Measurements from ENCODE around the gene SSMEM1.
"Not testable (repeated sequence)": the region's sequence is repeated elsewhere in the genome, so short reads cannot be mapped to it uniquely, and the experiment has no call there.

SSMEM1 gene

DNA sequence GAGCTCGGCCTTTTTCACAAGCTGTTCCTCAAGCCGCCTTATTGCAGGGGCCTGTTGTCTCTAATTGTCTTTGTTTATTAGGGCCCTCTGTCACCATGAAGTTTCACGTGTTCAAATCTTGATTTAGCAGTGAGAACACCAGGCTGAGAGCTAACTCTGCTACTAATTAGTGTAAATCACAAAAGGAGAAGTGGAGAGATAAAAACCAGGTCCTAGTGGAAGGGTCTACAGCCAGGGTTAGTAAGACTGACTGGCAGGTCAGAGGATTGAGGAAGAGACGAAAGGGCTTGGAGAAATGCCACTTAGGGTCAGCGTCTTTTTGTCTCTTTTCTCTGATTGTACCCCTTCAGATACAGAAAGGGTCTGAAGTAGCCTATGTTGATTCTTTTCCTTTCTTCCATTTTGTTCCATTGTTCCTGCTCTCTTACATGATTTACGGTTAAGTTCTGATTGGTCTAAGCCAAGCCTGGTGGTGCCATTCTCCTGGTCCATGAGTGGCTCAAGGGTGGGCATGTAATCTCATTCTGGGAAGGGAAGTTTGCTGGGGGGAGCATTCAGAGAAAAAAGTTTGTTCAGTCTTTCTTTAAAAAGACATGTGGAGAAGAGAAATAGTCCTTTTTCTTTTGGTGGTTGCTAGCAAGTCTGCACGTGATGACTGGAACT, 21.3 kb downstream of the SSMEM1 start:
- Histone ChIP-seq H3K27me3 (ENCODE audit: low read length) (no peaks in the 10 kb centered on the region), H2AFZ (ENCODE audit: low read depth, low read length, severe bottlenecking) (peak overlapping the region; percentile 75), H3K36me3 (ENCODE audit: low read length) (no peaks in the 10 kb centered on the region), H4K20me1 (ENCODE audit: low read depth, low read length) (no peaks in the 10 kb centered on the region), H3K27ac (ENCODE audit: low read depth, low read length) (peak overlapping the region; percentile 95), H3F3A (ENCODE audit: insufficient read depth) (peaks cover 18% of the 10 kb centered on the region), H3K9ac (ENCODE audit: low read length) (peak overlapping the region; percentile 46), H3K4me2 (ENCODE audit: low read depth, low read length, poor library complexity, severe bottlenecking) (peak overlapping the region; percentile 82), H3K9me3 (ENCODE audit: insufficient read depth, low read length) (no peaks in the 10 kb centered on the region), H3K4me3 (ENCODE audit: insufficient read depth, low read length, poor library complexity, severe bottlenecking) (peak overlapping the region; percentile 14), H3K79me2 (ENCODE audit: insufficient read depth, low read length) (no peaks in the 10 kb centered on the region), H3K9me2 (replicated peaks; ENCODE audit: insufficient read depth, low read length) (no peaks in the 10 kb centered on the region)
- TF ChIP-seq, protein P1, sequence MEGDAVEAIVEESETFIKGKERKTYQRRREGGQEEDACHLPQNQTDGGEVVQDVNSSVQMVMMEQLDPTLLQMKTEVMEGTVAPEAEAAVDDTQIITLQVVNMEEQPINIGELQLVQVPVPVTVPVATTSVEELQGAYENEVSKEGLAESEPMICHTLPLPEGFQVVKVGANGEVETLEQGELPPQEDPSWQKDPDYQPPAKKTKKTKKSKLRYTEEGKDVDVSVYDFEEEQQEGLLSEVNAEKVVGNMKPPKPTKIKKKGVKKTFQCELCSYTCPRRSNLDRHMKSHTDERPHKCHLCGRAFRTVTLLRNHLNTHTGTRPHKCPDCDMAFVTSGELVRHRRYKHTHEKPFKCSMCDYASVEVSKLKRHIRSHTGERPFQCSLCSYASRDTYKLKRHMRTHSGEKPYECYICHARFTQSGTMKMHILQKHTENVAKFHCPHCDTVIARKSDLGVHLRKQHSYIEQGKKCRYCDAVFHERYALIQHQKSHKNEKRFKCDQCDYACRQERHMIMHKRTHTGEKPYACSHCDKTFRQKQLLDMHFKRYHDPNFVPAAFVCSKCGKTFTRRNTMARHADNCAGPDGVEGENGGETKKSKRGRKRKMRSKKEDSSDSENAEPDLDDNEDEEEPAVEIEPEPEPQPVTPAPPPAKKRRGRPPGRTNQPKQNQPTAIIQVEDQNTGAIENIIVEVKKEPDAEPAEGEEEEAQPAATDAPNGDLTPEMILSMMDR (IDR thresholded peaks at IDR 0.05; ENCODE audit: insufficient read depth, low read length, poor library complexity, severe bottlenecking) = no peak
- TF ChIP-seq EZH2phosphoT487 (conservative IDR thresholded peaks at IDR 0.05; ENCODE audit: low read length) = no peak

DNA sequence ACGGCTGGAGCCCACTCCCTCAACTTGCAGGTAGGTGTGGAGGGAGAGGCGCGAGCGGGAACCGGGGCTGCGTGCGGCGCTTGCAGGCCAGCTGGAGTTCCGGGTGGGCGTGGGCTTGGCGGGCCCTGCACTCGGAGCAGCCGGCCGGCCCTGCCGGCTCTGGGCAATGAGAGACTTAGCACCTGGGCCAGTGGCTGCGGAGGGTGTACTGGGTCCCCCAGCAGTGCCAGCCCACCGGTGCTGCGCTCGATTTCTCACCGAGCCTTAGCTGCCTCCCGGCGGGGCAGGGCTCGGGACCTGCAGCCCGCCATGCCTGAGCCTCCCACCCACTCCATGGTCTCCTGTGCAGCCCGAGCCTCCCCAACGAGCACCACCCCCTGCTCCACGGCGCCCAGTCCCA, 22.3 kb downstream of the SSMEM1 start:
- H3K27me3 ChIP-seq (ENCODE audit: low read length); H3K9me2 ChIP-seq (replicated peaks; ENCODE audit: insufficient read depth, low read length); H3K4me3 ChIP-seq (ENCODE audit: insufficient read depth, low read length, poor library complexity, severe bottlenecking); H3K4me2 ChIP-seq (ENCODE audit: low read depth, low read length, poor library complexity, severe bottlenecking); H2AFZ ChIP-seq (ENCODE audit: low read depth, low read length, severe bottlenecking); H4K20me1 ChIP-seq (ENCODE audit: low read depth, low read length); H3K36me3 ChIP-seq (ENCODE audit: low read length); H3K9me3 ChIP-seq (ENCODE audit: insufficient read depth, low read length); H3K79me2 ChIP-seq (ENCODE audit: insufficient read depth, low read length); H3K9ac ChIP-seq (ENCODE audit: low read length): not testable (repeated sequence)
- peak overlapping the region; percentile 95 for H3K27ac ChIP-seq (ENCODE audit: low read depth, low read length)
- peaks cover 18% of the 10 kb centered on the region for H3F3A ChIP-seq (ENCODE audit: insufficient read depth)

DNA sequence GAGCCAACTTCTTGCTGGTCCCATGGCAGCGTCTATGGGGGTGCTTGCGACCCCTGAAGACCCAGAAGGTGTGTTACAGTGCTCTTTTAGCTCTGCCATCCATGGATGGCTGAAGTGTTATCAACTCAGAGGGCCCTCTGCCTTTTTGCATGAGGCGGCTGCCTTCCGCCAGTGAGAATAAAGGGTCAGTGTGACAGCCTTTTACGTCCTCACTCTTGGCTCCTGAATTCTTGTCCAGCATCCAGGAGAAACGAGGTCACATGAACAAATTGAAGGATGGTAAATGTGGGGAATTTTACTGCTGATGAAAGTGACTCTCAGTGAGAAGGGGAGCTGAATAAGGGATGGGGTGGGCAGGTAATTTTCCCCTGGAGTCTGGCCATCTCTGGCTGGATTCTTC, 24.1 kb downstream of the SSMEM1 start:
- H3K9me3 ChIP-seq (ENCODE audit: insufficient read depth, low read length) = no peaks in the 10 kb centered on the region
- no peaks in the 10 kb centered on the region for H4K20me1 ChIP-seq (ENCODE audit: low read depth, low read length)
- H3F3A ChIP-seq (ENCODE audit: insufficient read depth) = peaks cover 18% of the 10 kb centered on the region
- H3K27me3 ChIP-seq (ENCODE audit: low read length) = no peaks in the 10 kb centered on the region
- H3K36me3 ChIP-seq (ENCODE audit: low read length) = no peaks in the 10 kb centered on the region
- H3K9ac ChIP-seq (ENCODE audit: low read length) = no peak overlapping the region
- peak overlapping the region; percentile 6 for H2AFZ ChIP-seq (ENCODE audit: low read depth, low read length, severe bottlenecking)
- H3K27ac ChIP-seq (ENCODE audit: low read depth, low read length) = no peak overlapping the region
- TF ChIP-seq EZH2phosphoT487 (conservative IDR thresholded peaks at IDR 0.05; ENCODE audit: low read length) = no peak
- TF ChIP-seq, protein P1 (IDR thresholded peaks at IDR 0.05; ENCODE audit: insufficient read depth, low read length, poor library complexity, severe bottlenecking) = no peak
- H3K4me2 ChIP-seq (ENCODE audit: low read depth, low read length, poor library complexity, severe bottlenecking) = no peak overlapping the region
- no peaks in the 10 kb centered on the region for H3K9me2 ChIP-seq (replicated peaks; ENCODE audit: insufficient read depth, low read length)
- no peaks in the 10 kb centered on the region for H3K79me2 ChIP-seq (ENCODE audit: insufficient read depth, low read length)
- H3K4me3 ChIP-seq (ENCODE audit: insufficient read depth, low read length, poor library complexity, severe bottlenecking) = no peak overlapping the region

DNA sequence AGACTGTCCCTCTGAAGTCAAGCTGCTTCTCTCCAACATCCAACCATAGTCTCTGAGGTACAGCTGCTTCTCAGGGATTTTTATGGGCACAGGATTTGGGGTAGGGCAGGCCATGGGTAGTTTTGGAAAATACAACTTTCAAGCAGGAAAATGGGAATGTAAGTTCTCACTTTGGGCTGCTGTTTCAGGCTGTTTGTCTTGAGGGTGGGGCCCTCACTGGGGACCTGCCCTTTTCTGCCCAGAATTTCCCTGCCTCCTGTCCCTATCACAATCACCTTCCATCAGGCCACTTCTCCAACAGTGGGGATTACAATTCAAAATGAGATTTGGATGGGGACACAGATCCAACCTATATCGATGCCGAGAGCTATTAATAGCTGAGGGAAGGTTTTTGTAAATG, 24.5 kb downstream of the SSMEM1 start:
- H3K9me2 ChIP-seq (replicated peaks; ENCODE audit: insufficient read depth, low read length) = no peaks in the 10 kb centered on the region
- H4K20me1 ChIP-seq (ENCODE audit: low read depth, low read length) = no peaks in the 10 kb centered on the region
- no peaks in the 10 kb centered on the region for H3K9me3 ChIP-seq (ENCODE audit: insufficient read depth, low read length)
- H3K27me3 ChIP-seq (ENCODE audit: low read length) = no peaks in the 10 kb centered on the region
- H3K36me3 ChIP-seq (ENCODE audit: low read length) = no peaks in the 10 kb centered on the region
- no peak overlapping the region for H3K4me3 ChIP-seq (ENCODE audit: insufficient read depth, low read length, poor library complexity, severe bottlenecking)
- TF ChIP-seq EZH2phosphoT487 (conservative IDR thresholded peaks at IDR 0.05; ENCODE audit: low read length) = no peak
- TF ChIP-seq, protein P1 (IDR thresholded peaks at IDR 0.05; ENCODE audit: insufficient read depth, low read length, poor library complexity, severe bottlenecking) = no peak
- H3K79me2 ChIP-seq (ENCODE audit: insufficient read depth, low read length) = no peaks in the 10 kb centered on the region
- H3F3A ChIP-seq (ENCODE audit: insufficient read depth) = peaks cover 18% of the 10 kb centered on the region
- no peak overlapping the region for H3K9ac ChIP-seq (ENCODE audit: low read length)
- no peak overlapping the region for H3K27ac ChIP-seq (ENCODE audit: low read depth, low read length)
- H3K4me2 ChIP-seq (ENCODE audit: low read depth, low read length, poor library complexity, severe bottlenecking) = no peak overlapping the region
- H2AFZ ChIP-seq (ENCODE audit: low read depth, low read length, severe bottlenecking) = no peak overlapping the region

All from SU-DHL-6 (cell line).